Colonic mucosa (tissue), 4 donors: ENCODE data around the gene ELAPOR1. TPM values are rescaled to one million over a fixed set of nuclear protein-coding genes. Genes with fewer than 3 reads are reported as not detected.

Experiments
- DNase-seq: peaks from one replicate; pipeline ENCODE4 v3.0.0-alpha.2; 2020
- H3K27ac ChIP-seq: fragments of 200-600 bp; one replicate; pipeline ENCODE4 v1.8.0; 2021
- H3K27me3 ChIP-seq: fragments of 200-600 bp; one replicate; pipeline ENCODE4 v1.8.0; 2021
- H3K36me3 ChIP-seq: fragments of 200-600 bp; one replicate; pipeline ENCODE4 v1.8.0; 2021
- H3K4me1 ChIP-seq: fragments of 200-600 bp; one replicate; pipeline ENCODE4 v1.8.0; 2021; ENCODE audit warnings: mild to moderate bottlenecking
- H3K4me3 ChIP-seq: fragments of 200-600 bp; one replicate; pipeline ENCODE4 v1.8.0; 2021
- H3K9ac ChIP-seq, 2 donors: one replicate each; pipeline ENCODE4 v1.7.0; 2013; ENCODE audit warnings: control low read depth in 2 of 2, low read depth in 2 of 2, low read length in 2 of 2
- H3K9me3 ChIP-seq: fragments of 200-600 bp; one replicate; pipeline ENCODE4 v1.8.0; 2021
- intact Hi-C: fragments of 100-400 bp; cut with DNase I; formaldehyde crosslinking; loops from one replicate; pipeline ENCODE4 v1.14.1; 2022
- total RNA-seq, 2 donors: library from RNA; stranded (reverse); fragmentation: NEBNext Ultra II Directional in 1 of 2; extraction: Animal tissue kit (Norgen Biotek cat#: 25700) in 1 of 2; gene quantifications; one replicate each; pipeline ENCODE4 v1.2.1, GENCODE V29; 2021
- TF ChIP-seq, protein P1 (sequence below): fragments of 200-600 bp; IDR thresholded peaks from one replicate; pipeline ENCODE4 v1.8.0; 2022; ENCODE audit warnings: antibody characterized with exemption, mild to moderate bottlenecking
- donor health status: healthy.
- donor health status: DM: no; HTN: no; CAD: no.
- donor health status: DM: no; HTN: no; CAD: no.

Gene ELAPOR1
- total RNA-seq, 2 donors from 2014 or later, result 110 to 163 TPM

GRCh38 chr1:109096120-109096519 is 17.8 kb upstream of the ELAPOR1 start:
- Histone ChIP-seq H3K27ac (no peak overlapping the region), H3K4me1 (peaks cover 8% of the 10 kb centered on the region)
- intact Hi-C loops, result no loop called here

GRCh38 chr1:109099938-109100773 is 13.8 kb upstream of the ELAPOR1 start:
- H3K9ac ChIP-seq, result peak overlapping the region; percentile 94 to 99
- H3K36me3 ChIP-seq, result no peaks in the 10 kb centered on the region
- TF ChIP-seq, protein P1, sequence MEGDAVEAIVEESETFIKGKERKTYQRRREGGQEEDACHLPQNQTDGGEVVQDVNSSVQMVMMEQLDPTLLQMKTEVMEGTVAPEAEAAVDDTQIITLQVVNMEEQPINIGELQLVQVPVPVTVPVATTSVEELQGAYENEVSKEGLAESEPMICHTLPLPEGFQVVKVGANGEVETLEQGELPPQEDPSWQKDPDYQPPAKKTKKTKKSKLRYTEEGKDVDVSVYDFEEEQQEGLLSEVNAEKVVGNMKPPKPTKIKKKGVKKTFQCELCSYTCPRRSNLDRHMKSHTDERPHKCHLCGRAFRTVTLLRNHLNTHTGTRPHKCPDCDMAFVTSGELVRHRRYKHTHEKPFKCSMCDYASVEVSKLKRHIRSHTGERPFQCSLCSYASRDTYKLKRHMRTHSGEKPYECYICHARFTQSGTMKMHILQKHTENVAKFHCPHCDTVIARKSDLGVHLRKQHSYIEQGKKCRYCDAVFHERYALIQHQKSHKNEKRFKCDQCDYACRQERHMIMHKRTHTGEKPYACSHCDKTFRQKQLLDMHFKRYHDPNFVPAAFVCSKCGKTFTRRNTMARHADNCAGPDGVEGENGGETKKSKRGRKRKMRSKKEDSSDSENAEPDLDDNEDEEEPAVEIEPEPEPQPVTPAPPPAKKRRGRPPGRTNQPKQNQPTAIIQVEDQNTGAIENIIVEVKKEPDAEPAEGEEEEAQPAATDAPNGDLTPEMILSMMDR, result peak; percentile 80
- no peaks in the 10 kb centered on the region for H3K4me1 ChIP-seq
- peak; percentile 98 for DNase-seq
- H3K27ac ChIP-seq, result peak overlapping the region; percentile 98
- intact Hi-C loops, result no loop called here
- peak overlapping the region; percentile 99 for H3K4me3 ChIP-seq
- H3K9me3 ChIP-seq, result no peaks in the 10 kb centered on the region
- H3K27me3 ChIP-seq, result no peaks in the 10 kb centered on the region

More at GRCh38 chr1:109096120-109096519, 17.8 kb upstream of the ELAPOR1 start:
- Histone ChIP-seq H3K36me3 (peaks cover 4% of the 10 kb centered on the region), H3K9me3 (no peaks in the 10 kb centered on the region), H3K4me3 (no peak overlapping the region), H3K27me3 (no peaks in the 10 kb centered on the region), H3K9ac (no peak overlapping the region)
- DNase-seq, result no peak
- TF ChIP-seq, protein P1, result no peak

DNA sequence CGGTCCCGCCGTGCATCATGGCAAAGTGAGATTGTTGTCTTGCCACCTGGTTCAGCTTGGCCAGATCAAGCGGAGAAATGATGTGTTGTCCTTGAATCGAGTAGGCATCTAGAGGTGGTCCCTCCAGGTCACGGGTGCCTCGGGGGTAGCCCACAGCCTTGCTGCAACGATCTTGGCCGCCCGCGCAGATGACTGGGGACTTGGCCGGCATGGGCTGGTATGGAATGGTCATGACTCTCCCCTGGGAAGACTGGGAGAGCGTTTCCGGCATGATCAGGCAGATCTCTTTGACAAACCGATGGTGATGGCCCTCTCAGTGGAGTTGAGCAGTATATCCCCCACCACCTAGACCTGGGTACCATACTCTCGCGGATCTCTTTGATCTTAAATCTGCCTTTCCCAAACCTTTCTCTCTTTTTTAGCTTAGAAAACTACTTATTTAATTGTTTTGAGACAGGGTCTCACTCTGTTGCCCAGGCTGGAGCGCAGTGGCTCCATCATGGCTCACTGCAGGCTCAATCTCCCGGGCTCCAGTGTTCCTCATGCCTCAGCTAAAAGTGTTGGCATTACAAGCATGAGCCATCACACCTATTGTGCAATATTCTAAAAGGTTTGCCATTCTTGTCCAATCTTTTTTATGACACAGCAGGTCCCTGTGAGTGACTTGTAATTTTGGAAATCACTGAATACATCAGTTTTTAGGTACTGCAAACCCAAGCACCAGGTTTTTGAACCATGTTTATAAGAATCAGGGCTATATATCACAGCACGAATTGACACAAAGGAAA is 9.4 kb upstream of the ELAPOR1 start:
- TF ChIP-seq, protein P1, result no peak
- Histone ChIP-seq H3K4me3 (no peak overlapping the region), H3K36me3 (no peaks in the 10 kb centered on the region), H3K27me3 (no peaks in the 10 kb centered on the region), H3K9me3 (no peaks in the 10 kb centered on the region), H3K4me1 (no peaks in the 10 kb centered on the region), H3K9ac (no peak overlapping the region), H3K27ac (no peak overlapping the region)
- intact Hi-C loops, result no loop called here
- no peak for DNase-seq

DNA sequence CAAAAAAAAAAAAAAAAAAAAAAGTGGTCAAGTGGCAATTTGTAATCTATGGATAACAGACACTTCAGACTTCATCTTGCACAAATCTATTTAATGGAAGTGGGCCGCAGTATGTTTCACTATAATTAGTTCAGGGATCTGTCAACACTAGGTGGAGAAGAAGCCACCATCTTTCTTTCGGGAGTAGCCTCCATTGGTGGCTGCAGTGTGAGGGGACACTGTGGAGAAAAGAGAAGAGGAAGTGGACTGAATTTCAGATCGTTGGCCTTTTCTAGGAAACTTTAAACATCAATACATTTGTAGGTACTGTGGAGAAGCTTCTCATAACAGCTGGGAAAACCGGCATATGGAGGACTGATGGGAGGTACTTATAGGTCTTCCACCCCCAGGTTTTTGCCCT is 8.0 kb upstream of the ELAPOR1 start:
- H3K9me3 ChIP-seq, result no peaks in the 10 kb centered on the region
- H3K36me3 ChIP-seq, result no peaks in the 10 kb centered on the region
- TF ChIP-seq, protein P1, result no peak
- no peaks in the 10 kb centered on the region for H3K27me3 ChIP-seq
- intact Hi-C loops, result no loop called here
- H3K27ac ChIP-seq, result no peak overlapping the region
- no peaks in the 10 kb centered on the region for H3K4me1 ChIP-seq
- no peak overlapping the region for H3K9ac ChIP-seq
- H3K4me3 ChIP-seq, result no peak overlapping the region
- no peak for DNase-seq

GRCh38 chr1:109107785-109108184 is 6.1 kb upstream of the ELAPOR1 start:
- intact Hi-C loops, result no loop called here
- TF ChIP-seq, protein P1, result no peak
- Histone ChIP-seq H3K9ac (no peak overlapping the region), H3K4me3 (no peak overlapping the region), H3K4me1 (peaks cover 4% of the 10 kb centered on the region), H3K27ac (no peak overlapping the region), H3K36me3 (no peaks in the 10 kb centered on the region), H3K9me3 (no peaks in the 10 kb centered on the region), H3K27me3 (no peaks in the 10 kb centered on the region)
- DNase-seq, result no peak
